Stimulated activated CD4-positive, alpha-beta T cell treated with anti-CD3 and anti-CD28 coated beads, Interleukin-12 subunit alpha, Interleukin-12 subunit beta, amount 100 ng/mL, for 24 hours (primary cell): ENCODE measurements around the gene DDX56.

ENCODE experiments used
- DNase-seq, 2 experiments: peaks; one replicate each; pipeline ENCODE4 v3.0.0-alpha.2; 2020; ENCODE audit warnings: low read depth in 2 of 2

The DDX56 gene

DNA sequence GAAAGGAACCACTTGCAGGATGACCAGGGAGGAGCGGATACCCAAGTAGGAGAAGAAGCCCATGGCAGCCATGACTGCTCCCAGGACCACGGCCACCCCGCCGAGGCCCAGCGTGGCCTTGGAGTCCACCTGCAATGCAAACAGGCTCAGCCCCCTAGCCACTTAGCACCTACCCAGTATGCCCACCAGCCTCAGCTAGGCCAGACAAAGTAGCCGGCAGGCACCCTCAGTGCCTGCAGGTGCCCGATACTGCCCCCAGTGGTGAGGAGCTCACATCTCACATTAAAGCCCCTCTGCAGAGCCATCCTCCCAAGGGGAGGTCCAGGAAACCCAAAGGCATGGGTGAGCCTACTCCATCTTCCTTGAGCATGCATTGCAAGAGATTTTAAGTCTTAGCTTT is 39.2 kb downstream of the DDX56 start:
- DNase-seq: peak; percentile 13 to 41

DNA sequence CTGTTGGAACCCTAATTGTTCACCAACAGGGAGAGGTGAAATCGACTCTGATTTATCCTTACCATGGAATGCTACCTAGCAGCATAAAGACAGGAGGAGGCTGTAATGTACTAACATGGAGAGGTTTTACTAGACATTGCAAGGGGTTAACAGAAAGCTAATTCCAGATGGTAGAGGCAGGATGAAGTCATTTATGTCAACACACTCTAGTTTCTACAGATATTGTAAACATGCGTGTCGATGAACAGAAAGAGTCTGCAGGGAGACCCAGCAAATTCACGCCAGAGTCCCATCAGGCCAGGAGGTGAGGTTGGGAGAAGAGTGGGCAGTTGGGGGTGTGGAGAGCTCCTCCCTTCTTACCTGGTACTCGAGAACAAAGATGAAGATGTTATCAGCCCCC is 39.6 kb downstream of the DDX56 start:
- no peak for DNase-seq

GRCh38 chr7:44533301-44534055 is 40.2 kb downstream of the DDX56 start:
- DNase-seq: no peak

DNA sequence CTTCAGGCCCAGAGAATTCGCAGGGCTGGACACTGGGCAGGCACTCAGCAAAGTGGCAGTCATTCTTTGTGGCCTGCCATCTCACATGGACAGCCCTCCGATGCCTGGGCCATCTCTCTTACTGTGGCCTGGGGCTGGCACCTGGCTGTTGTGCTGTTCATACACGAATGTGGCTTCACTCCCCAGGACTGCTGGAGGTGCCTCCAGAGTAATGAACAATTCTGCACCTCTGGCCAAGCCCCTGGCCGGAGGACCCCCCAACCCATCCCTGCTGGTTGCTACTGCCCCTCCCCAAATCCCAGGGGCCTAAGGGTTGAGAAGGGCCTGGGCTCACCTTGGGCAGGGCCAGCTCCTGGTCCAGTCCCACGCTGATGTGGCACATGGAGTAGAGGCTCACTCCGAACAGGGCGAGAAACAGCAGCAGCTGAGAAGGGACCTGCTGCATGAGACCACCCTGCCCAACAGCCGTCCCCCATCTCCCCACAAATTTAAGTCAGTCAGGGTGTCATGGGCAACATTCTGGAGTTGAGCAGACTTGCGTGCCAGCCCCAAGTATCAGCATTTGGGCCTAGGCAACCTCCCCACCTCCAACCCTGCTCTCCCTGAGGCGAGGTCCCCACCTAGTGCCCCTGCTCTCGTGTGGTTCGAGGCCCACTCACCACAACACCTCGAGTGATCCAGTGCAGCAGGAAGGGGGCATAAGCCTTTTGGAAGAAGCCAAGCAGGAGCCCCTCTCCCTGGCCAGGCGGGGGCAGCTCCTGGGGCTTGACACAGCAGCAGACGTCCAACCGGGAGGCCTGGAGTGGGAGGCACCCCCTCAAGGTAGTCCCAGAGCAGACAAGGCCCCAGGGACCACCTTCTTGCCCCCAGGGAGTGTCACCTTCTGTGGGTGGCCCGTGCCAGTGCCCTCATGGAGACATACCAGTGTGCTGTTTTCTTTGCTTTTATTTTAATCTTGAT is 42.0 kb downstream of the DDX56 start:
- no peak for DNase-seq

DNA sequence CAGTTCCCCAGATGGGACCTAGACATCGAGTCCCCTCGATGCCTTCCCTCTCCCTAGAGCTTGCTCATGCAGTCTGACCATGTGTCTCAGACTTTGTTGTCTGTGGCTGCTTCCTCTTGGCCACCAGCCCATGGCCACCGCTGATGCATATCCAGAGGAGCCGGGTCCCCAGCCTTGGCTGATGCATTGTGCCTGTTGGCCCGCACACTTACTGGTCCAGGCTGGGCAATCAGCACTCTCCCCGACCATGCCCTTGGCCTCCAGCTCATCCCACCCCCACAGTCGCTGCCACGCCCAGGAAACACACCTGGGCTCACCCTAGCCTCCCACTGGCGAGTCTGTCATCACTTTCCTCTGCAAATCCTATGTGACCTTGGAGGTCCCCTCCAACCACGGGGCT is 42.7 kb downstream of the DDX56 start:
- no peak for DNase-seq

- no peak for DNase-seq
Observed at GRCh38 chr7:44524811-44525388, 48.8 kb downstream of the DDX56 start.

DNA sequence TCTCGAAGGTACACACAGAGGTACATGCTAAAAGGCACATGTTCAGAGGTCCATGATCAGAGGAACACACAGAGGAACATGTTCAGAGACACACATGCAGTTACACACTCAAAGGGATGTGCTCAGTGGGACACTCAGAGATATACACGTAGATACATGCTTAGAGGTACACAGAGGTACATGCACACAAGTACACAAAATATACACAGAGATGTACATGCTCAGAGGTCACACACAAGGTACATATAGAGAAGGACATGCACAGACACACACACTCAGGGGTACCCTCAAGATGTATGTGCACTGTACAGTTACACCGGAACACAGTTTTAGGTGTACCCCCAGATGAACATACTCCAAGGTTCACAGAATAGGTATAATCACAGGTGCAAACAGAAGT is 51.4 kb downstream of the DDX56 start:
- DNase-seq: no peak

- DNase-seq: no peak
Observed at GRCh38 chr7:44521347-44522095, 52.2 kb downstream of the DDX56 start.

GRCh38 chr7:44520574-44520973 is 53.1 kb downstream of the DDX56 start:
- no peak for DNase-seq

- no peak for DNase-seq
Observed at GRCh38 chr7:44519546-44519945, 54.2 kb downstream of the DDX56 start.

- no peak for DNase-seq
Observed at GRCh38 chr7:44518761-44519160, 54.9 kb downstream of the DDX56 start.

- DNase-seq: no peak
Observed at GRCh38 chr7:44517175-44517574, 56.5 kb downstream of the DDX56 start.
